ENCODE data around the gene TAB2. TPM values are rescaled to one million over a fixed set of nuclear protein-coding genes. Genes with fewer than 3 reads are reported as not detected.

Gene TAB2
- total and polyA plus RNA-seq, 8 donors: 49.3 to 103 (median 86.5) TPM

- Histone ChIP-seq H3K36me3 (no peaks in the 10 kb centered on the region), H3K4me1 (peaks cover 3 to 81% of the 10 kb centered on the region in 2 donors), H3K27me3 (no peaks in the 10 kb centered on the region), H3K4me3 (no peak overlapping the region), H3K27ac (no peak overlapping the region), H3K9me3 (no peaks in the 10 kb centered on the region)
- intact Hi-C loops (cut with DNase I): no loop called here
- TF ChIP-seq CTCF (IDR thresholded peaks at IDR 0.05): no peak
- DNase-seq (no peak), ATAC-seq (no peak)
These were observed 8.2 kb downstream of the TAB2 start for GRCh38 chr6:149325648-149326236.

GRCh38 chr6:149327638-149328037 is 10.1 kb downstream of the TAB2 start:
- Histone ChIP-seq H3K9me3 (no peaks in the 10 kb centered on the region), H3K27me3 (no peaks in the 10 kb centered on the region), H3K4me1 (peaks cover under 1 to 84% of the 10 kb centered on the region in 2 donors), H3K4me3 (no peak overlapping the region), H3K36me3 (no peaks in the 10 kb centered on the region), H3K27ac (no peak overlapping the region)
- no peak for ATAC-seq
- DNase-seq: no peak
- no peak for TF ChIP-seq CTCF (IDR thresholded peaks at IDR 0.05)
- intact Hi-C loops (cut with DNase I): no loop called here

- Histone ChIP-seq H3K4me3 (no peak overlapping the region), H3K9me3 (no peaks in the 10 kb centered on the region), H3K27ac (no peak overlapping the region), H3K4me1 (peaks cover 5 to 84% of the 10 kb centered on the region in 2 donors), H3K36me3 (no peaks in the 10 kb centered on the region), H3K27me3 (no peaks in the 10 kb centered on the region)
- no peak for TF ChIP-seq CTCF (IDR thresholded peaks at IDR 0.05)
- DNase-seq (no peak), ATAC-seq (no peak)
- intact Hi-C loops (cut with DNase I): no loop called here
These were observed 10.6 kb downstream of the TAB2 start for GRCh38 chr6:149328083-149328482.

- intact Hi-C loops (cut with DNase I): no loop called here
- no peaks in the 10 kb centered on the region for H3K9me3 ChIP-seq
- H3K27ac ChIP-seq: no peak overlapping the region
- H3K36me3 ChIP-seq: no peaks in the 10 kb centered on the region
- no peaks in the 10 kb centered on the region for H3K27me3 ChIP-seq
- TF ChIP-seq CTCF (IDR thresholded peaks at IDR 0.05): no peak
- H3K4me1 ChIP-seq: peaks cover 13 to 83% of the 10 kb centered on the region in 2 donors
- no peak overlapping the region for H3K4me3 ChIP-seq
- ATAC-seq (no peak), DNase-seq (no peak)
These were observed 12.0 kb downstream of the TAB2 start for GRCh38 chr6:149329529-149329928.

GRCh38 chr6:149330133-149330532 is 12.6 kb downstream of the TAB2 start:
- H3K9me3 ChIP-seq: no peaks in the 10 kb centered on the region
- no peak overlapping the region for H3K4me3 ChIP-seq
- no peaks in the 10 kb centered on the region for H3K27me3 ChIP-seq
- no peak for DNase-seq
- ATAC-seq: no peak
- no peak for TF ChIP-seq CTCF (IDR thresholded peaks at IDR 0.05)
- no peak overlapping the region for H3K27ac ChIP-seq
- intact Hi-C loops (cut with DNase I): no loop called here
- H3K4me1 ChIP-seq: peaks cover 18 to 83% of the 10 kb centered on the region in 2 donors
- no peaks in the 10 kb centered on the region for H3K36me3 ChIP-seq

Measured in left lung (tissue), 10 donors.